ENCODE results near the gene PDE4A. TPM values are rescaled to one million over a fixed set of nuclear protein-coding genes. Genes with fewer than 3 reads are reported as not detected.

PDE4A gene
- total and polyA plus RNA-seq, 2 donors (not counting 1 experiment from before 2014, with no cell fraction given): 3.6 to 4.1 TPM

GRCh38 chr19:10404888-10405820 lies 15.2 kb upstream of the PDE4A start:
- H3K79me2 ChIP-seq (ENCODE audit: control insufficient read depth, insufficient read depth, low read length): peaks cover 32% of the 10 kb centered on the region
- H3K4me3 ChIP-seq (replicated peaks in 1 of 4; ENCODE audit: control extremely low read depth in 1 of 4, insufficient read depth in 1 of 4, low read depth in 3 of 4, low read length in 4 of 4): peak overlapping the region; percentile 66 to 99 (median 93)
- peaks cover 9% of the 10 kb centered on the region for H3K27me3 ChIP-seq (ENCODE audit: control insufficient read depth, insufficient read depth, low read length)
- H3K36me3 ChIP-seq (ENCODE audit: control insufficient read depth, insufficient read depth, low read length): no peaks in the 10 kb centered on the region
- peak overlapping the region; percentile 100 for H3K4me2 ChIP-seq (ENCODE audit: extremely low read depth, insufficient read depth, low read length)
- TF ChIP-seq EZH2 (IDR thresholded peaks at IDR 0.05; ENCODE audit: low read length, missing control alignments) (peak; percentile 50), CTCF (conservative IDR thresholded peaks at IDR 0.05 in 1 of 2, IDR thresholded peaks at IDR 0.05 in 1 of 2; ENCODE audit: low read depth in 1 of 2, low read length in 2 of 2) (no peak)
- DNase-seq (ENCODE audit: low read depth in 2 of 2): peak in 1 of 2 donors; percentile 13
- peaks cover 3% of the 10 kb centered on the region for H3K4me1 ChIP-seq (ENCODE audit: control insufficient read depth, extremely low read depth, insufficient read depth, low read length)
- H2AFZ ChIP-seq (ENCODE audit: low read length): no peak overlapping the region
- no peak overlapping the region for H3K27ac ChIP-seq (ENCODE audit: insufficient read depth, low read length)
- H4K20me1 ChIP-seq (ENCODE audit: control insufficient read depth, extremely low read depth, insufficient read depth, low read length): peaks cover 2% of the 10 kb centered on the region
- H3K9ac ChIP-seq (ENCODE audit: insufficient read depth, low read length): no peak overlapping the region
- no peaks in the 10 kb centered on the region for H3K9me3 ChIP-seq (ENCODE audit: control insufficient read depth, insufficient read depth, low read depth, low read length)

GRCh38 chr19:10406191-10406590 lies 14.1 kb upstream of the PDE4A start:
- Histone ChIP-seq H3K9me3 (ENCODE audit: control insufficient read depth, insufficient read depth, low read depth, low read length) (no peaks in the 10 kb centered on the region), H3K79me2 (ENCODE audit: control insufficient read depth, insufficient read depth, low read length) (peaks cover 21% of the 10 kb centered on the region), H2AFZ (ENCODE audit: low read length) (no peak overlapping the region), H3K4me1 (ENCODE audit: control insufficient read depth, extremely low read depth, insufficient read depth, low read length) (peaks cover 3% of the 10 kb centered on the region), H3K27ac (ENCODE audit: insufficient read depth, low read length) (no peak overlapping the region), H4K20me1 (ENCODE audit: control insufficient read depth, extremely low read depth, insufficient read depth, low read length) (peaks cover under 1% of the 10 kb centered on the region), H3K27me3 (ENCODE audit: control insufficient read depth, insufficient read depth, low read length) (peaks cover 9% of the 10 kb centered on the region), H3K9ac (ENCODE audit: insufficient read depth, low read length) (no peak overlapping the region), H3K36me3 (ENCODE audit: control insufficient read depth, insufficient read depth, low read length) (no peaks in the 10 kb centered on the region), H3K4me2 (ENCODE audit: extremely low read depth, insufficient read depth, low read length) (no peak overlapping the region), H3K4me3 (replicated peaks in 1 of 4; ENCODE audit: control extremely low read depth in 1 of 4, insufficient read depth in 1 of 4, low read depth in 3 of 4, low read length in 4 of 4) (no peak overlapping the region)
- DNase-seq (ENCODE audit: low read depth in 2 of 2): no peak
- no peak for TF ChIP-seq CTCF (conservative IDR thresholded peaks at IDR 0.05 in 1 of 2, IDR thresholded peaks at IDR 0.05 in 1 of 2; ENCODE audit: low read depth in 1 of 2, low read length in 2 of 2)
- no peak for TF ChIP-seq EZH2 (IDR thresholded peaks at IDR 0.05; ENCODE audit: low read length, missing control alignments)

GRCh38 chr19:10407096-10407495 lies 13.2 kb upstream of the PDE4A start:
- Histone ChIP-seq H4K20me1 (ENCODE audit: control insufficient read depth, extremely low read depth, insufficient read depth, low read length) (no peaks in the 10 kb centered on the region), H3K36me3 (ENCODE audit: control insufficient read depth, insufficient read depth, low read length) (no peaks in the 10 kb centered on the region), H3K9ac (ENCODE audit: insufficient read depth, low read length) (no peak overlapping the region), H3K27ac (ENCODE audit: insufficient read depth, low read length) (no peak overlapping the region), H3K79me2 (ENCODE audit: control insufficient read depth, insufficient read depth, low read length) (peaks cover 12% of the 10 kb centered on the region), H2AFZ (ENCODE audit: low read length) (no peak overlapping the region), H3K4me1 (ENCODE audit: control insufficient read depth, extremely low read depth, insufficient read depth, low read length) (peaks cover 3% of the 10 kb centered on the region), H3K4me3 (replicated peaks in 1 of 4; ENCODE audit: control extremely low read depth in 1 of 4, insufficient read depth in 1 of 4, low read depth in 3 of 4, low read length in 4 of 4) (no peak overlapping the region), H3K9me3 (ENCODE audit: control insufficient read depth, insufficient read depth, low read depth, low read length) (no peaks in the 10 kb centered on the region), H3K4me2 (ENCODE audit: extremely low read depth, insufficient read depth, low read length) (no peak overlapping the region), H3K27me3 (ENCODE audit: control insufficient read depth, insufficient read depth, low read length) (peaks cover 9% of the 10 kb centered on the region)
- no peak for TF ChIP-seq CTCF (conservative IDR thresholded peaks at IDR 0.05 in 1 of 2, IDR thresholded peaks at IDR 0.05 in 1 of 2; ENCODE audit: low read depth in 1 of 2, low read length in 2 of 2)
- no peak for TF ChIP-seq EZH2 (IDR thresholded peaks at IDR 0.05; ENCODE audit: low read length, missing control alignments)
- no peak for DNase-seq (ENCODE audit: low read depth in 2 of 2)

Measured in fibroblast of lung (primary cell).